Measurements from ENCODE around the gene MRPS34.

GRCh38 chr16:1749152-1750117 is 23.5 kb downstream of the MRPS34 start:
- no peak for TF ChIP-seq CTCF (IDR thresholded peaks at IDR 0.05)
- TF ChIP-seq POLR2A (IDR thresholded peaks at IDR 0.05), result no peak
